SW480 (cell line): Measurements from ENCODE around the gene ZNRF3.

ENCODE experiments used
- DNase-seq: peaks from one replicate; pipeline ENCODE4 v3.0.0-alpha.2; 2016; ENCODE audit warnings: low spot score

ZNRF3 gene

GRCh38 chr22:29011240-29012100, 128.1 kb downstream of the ZNRF3 start:
- DNase-seq, result no peak

GRCh38 chr22:29012101-29012433, 128.7 kb downstream of the ZNRF3 start:
- no peak for DNase-seq

GRCh38 chr22:29012952-29013351, 129.6 kb downstream of the ZNRF3 start:
- DNase-seq, result no peak

- DNase-seq, result no peak
Observed at GRCh38 chr22:29014293-29014692, 130.9 kb downstream of the ZNRF3 start.

- DNase-seq, result no peak
Observed at GRCh38 chr22:29014773-29015172, 131.4 kb downstream of the ZNRF3 start.

- DNase-seq, result no peak
Observed at GRCh38 chr22:29016067-29016938, 132.9 kb downstream of the ZNRF3 start.

GRCh38 chr22:29018293-29019189, 135.2 kb downstream of the ZNRF3 start:
- no peak for DNase-seq

GRCh38 chr22:29022101-29022817, 138.9 kb downstream of the ZNRF3 start:
- DNase-seq, result no peak

- DNase-seq, result no peak
Observed at GRCh38 chr22:29023172-29023796, 139.9 kb downstream of the ZNRF3 start.

GRCh38 chr22:29026579-29026978, 143.2 kb downstream of the ZNRF3 start:
- DNase-seq, result no peak

- no peak for DNase-seq
Observed at GRCh38 chr22:29028468-29028867, 145.1 kb downstream of the ZNRF3 start.

GRCh38 chr22:29029202-29030000, 146.0 kb downstream of the ZNRF3 start:
- peak; percentile 41 for DNase-seq

GRCh38 chr22:29030016-29030617, 146.7 kb downstream of the ZNRF3 start:
- peak; percentile 95 for DNase-seq

GRCh38 chr22:29030618-29031226, 147.3 kb downstream of the ZNRF3 start:
- DNase-seq, result peak; percentile 97

GRCh38 chr22:29031227-29032011, 148.0 kb downstream of the ZNRF3 start:
- peak; percentile 95 for DNase-seq

- peak; percentile 34 for DNase-seq
Observed at GRCh38 chr22:29032014-29032475, 148.7 kb downstream of the ZNRF3 start.

GRCh38 chr22:29032584-29032983, 149.2 kb downstream of the ZNRF3 start:
- no peak for DNase-seq

GRCh38 chr22:29037340-29037932, 154.1 kb downstream of the ZNRF3 start:
- no peak for DNase-seq
